Hepatocyte (in vitro differentiated cells): ENCODE results near the gene GDPD4. TPM values are rescaled to one million over a fixed set of nuclear protein-coding genes. Genes with fewer than 3 reads are reported as not detected.

Source experiments
- DNase-seq: peaks from one replicate; pipeline ENCODE4 v3.0.0-alpha.2; 2016; ENCODE audit warnings: low spot score
- H2AFZ ChIP-seq: fragments of 200-600 bp; sonication (generic); 2 replicates; pipeline ENCODE4 v1.6.0; 2016; ENCODE audit warnings: antibody characterized with exemption, mild to moderate bottlenecking
- H3K27ac ChIP-seq: fragments of 200-600 bp; sonication (generic); 2 replicates; pipeline ENCODE4 v1.5.1; 2016; ENCODE audit warnings: mild to moderate bottlenecking
- H3K27me3 ChIP-seq: fragments of 200-600 bp; sonication (generic); 2 replicates; pipeline ENCODE4 v1.6.1; 2016
- H3K36me3 ChIP-seq: fragments of 200-600 bp; sonication (generic); replicated peaks from 2 replicates; pipeline ENCODE4 v1.5.1; 2016; ENCODE audit warnings: low read depth; ENCODE audit not compliant: insufficient read depth
- H3K4me1 ChIP-seq: fragments of 200-600 bp; sonication (generic); 2 replicates; pipeline ENCODE4 v1.5.1; 2016; ENCODE audit warnings: mild to moderate bottlenecking, moderate library complexity; ENCODE audit not compliant: insufficient read depth
- H3K4me2 ChIP-seq: fragments of 200-600 bp; sonication (generic); 2 replicates; pipeline ENCODE4 v1.6.0; 2016
- H3K4me3 ChIP-seq: fragments of 200-600 bp; sonication (generic); 2 replicates; pipeline ENCODE4 v1.5.1; 2016; ENCODE audit warnings: mild to moderate bottlenecking
- H3K79me2 ChIP-seq: fragments of 200-600 bp; sonication (generic); 2 replicates; pipeline ENCODE4 v1.6.0; 2017; ENCODE audit warnings: mild to moderate bottlenecking
- H3K9me2 ChIP-seq: fragments of 200-600 bp; sonication (generic); replicated peaks from 2 replicates; pipeline ENCODE4 v1.6.0; 2017; ENCODE audit warnings: mild to moderate bottlenecking; ENCODE audit not compliant: insufficient read depth
- H3K9me3 ChIP-seq: fragments of 200-600 bp; sonication (generic); 2 replicates; pipeline ENCODE4 v1.5.1; 2016; ENCODE audit warnings: low read depth, mild to moderate bottlenecking
- H4K20me1 ChIP-seq: fragments of 200-600 bp; sonication (generic); 2 replicates; pipeline ENCODE4 v1.6.0; 2016; ENCODE audit warnings: mild to moderate bottlenecking; ENCODE audit not compliant: insufficient read depth, poor library complexity, severe bottlenecking
- CTCF ChIP-seq: fragments of 200-600 bp; sonication (generic); IDR thresholded peaks from 2 replicates; pipeline ENCODE4 v1.5.1; 2016; ENCODE audit warnings: antibody characterized with exemption, mild to moderate bottlenecking; ENCODE audit not compliant: poor library complexity
- EZH2 ChIP-seq: fragments of 200-600 bp; sonication (generic); IDR thresholded peaks from 2 replicates; pipeline ENCODE4 v1.6.1; 2016; ENCODE audit warnings: antibody characterized with exemption, mild to moderate bottlenecking, borderline replicate concordance
- EZH2phosphoT487 ChIP-seq: fragments of 200-600 bp; sonication (generic); IDR thresholded peaks from one replicate; pipeline ENCODE4 v1.6.1; 2018; ENCODE audit warnings: antibody characterized with exemption, mild to moderate bottlenecking, low read depth, moderate library complexity; ENCODE audit not compliant: unreplicated experiment, severe bottlenecking
- WGBS: methylation state at CpG from one replicate; pipeline ENCODE4 v1.1.6; 2016; ENCODE audit warnings: low lambda C conversion rate; ENCODE audit errors: missing lambda C conversion rate; 5-methylcytosine and 5-hydroxymethylcytosine counted together
- polyA plus RNA-seq: library from polyadenylated mRNA; unstranded; fragments of >200 nt; fragmentation: Nextera tagmentation; extraction: Ambion mirVana; gene quantifications from 2 replicates; pipeline ENCODE4 v1.2.1, GENCODE V29; 2016
- total RNA-seq: library from RNA; depleted of rRNA; stranded (reverse); fragments of >200 nt; gene quantifications from 2 replicates; pipeline ENCODE4 v1.2.3, GENCODE V29; 2014

Gene GDPD4
- total and polyA plus RNA-seq, 2 experiments from 2014 or later = 0.47 to 1.1 TPM

DNA sequence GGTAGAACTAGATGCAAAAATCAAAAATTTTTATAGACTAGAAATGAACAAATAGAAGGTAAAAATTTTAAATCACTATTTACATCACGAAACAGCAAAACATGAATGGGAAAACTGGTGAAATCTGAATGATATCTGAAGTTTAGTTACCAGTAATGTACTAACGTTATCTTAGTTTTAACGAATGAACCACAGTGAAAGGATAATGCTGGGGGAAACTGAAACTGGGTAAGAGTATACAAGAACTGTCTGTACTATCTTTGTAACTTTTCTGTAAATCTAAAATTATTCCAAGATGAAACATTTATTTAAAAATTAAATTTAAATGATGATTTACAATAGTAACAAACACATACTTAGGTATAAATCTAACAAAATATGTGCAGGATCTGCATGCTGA is 7.4 kb downstream of the GDPD4 start:
- no peak for DNase-seq
- H3K4me2 ChIP-seq = no peak overlapping the region
- no peak overlapping the region for H3K4me3 ChIP-seq
- H3K27ac ChIP-seq = no peak overlapping the region
- no peak overlapping the region for H2AFZ ChIP-seq
- no peaks in the 10 kb centered on the region for H3K4me1 ChIP-seq
- no peaks in the 10 kb centered on the region for H3K36me3 ChIP-seq
- 89% methylated on average over 3 of the region's 3 CpGs for WGBS
- H3K79me2 ChIP-seq = no peaks in the 10 kb centered on the region
- no peaks in the 10 kb centered on the region for H4K20me1 ChIP-seq
- no peaks in the 10 kb centered on the region for H3K9me2 ChIP-seq
- H3K9me3 ChIP-seq = no peaks in the 10 kb centered on the region
- no peaks in the 10 kb centered on the region for H3K27me3 ChIP-seq
- no peak for TF ChIP-seq CTCF
- no peak for TF ChIP-seq EZH2phosphoT487
- no peak for TF ChIP-seq EZH2

DNA sequence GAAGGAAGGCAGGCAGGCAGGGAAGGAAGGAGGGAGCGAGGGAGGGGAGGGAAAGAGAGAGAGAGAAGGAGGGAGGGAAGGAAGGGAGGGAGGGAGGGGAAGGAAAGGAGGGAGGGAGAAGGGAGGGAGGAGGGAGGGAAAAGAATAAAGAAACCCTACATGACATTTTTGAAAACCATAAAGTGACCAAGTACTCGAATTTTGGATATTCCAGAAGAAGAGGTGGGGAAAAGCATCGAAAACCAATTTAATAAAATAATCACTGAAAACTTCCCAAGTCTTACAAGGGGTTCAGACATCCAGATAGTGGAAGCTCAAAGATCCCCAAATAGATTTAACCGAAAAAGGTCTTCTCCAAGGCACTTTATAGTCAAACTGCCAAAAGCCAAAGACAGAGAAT is 11.7 kb downstream of the GDPD4 start:
- Histone ChIP-seq H3K79me2 (no peaks in the 10 kb centered on the region), H3K9me2 (no peaks in the 10 kb centered on the region), H3K27me3 (no peaks in the 10 kb centered on the region), H4K20me1 (no peaks in the 10 kb centered on the region), H2AFZ (no peak overlapping the region), H3K9me3 (no peaks in the 10 kb centered on the region), H3K4me3 (no peak overlapping the region), H3K27ac (no peak overlapping the region), H3K36me3 (no peaks in the 10 kb centered on the region), H3K4me1 (no peaks in the 10 kb centered on the region), H3K4me2 (no peak overlapping the region)
- TF ChIP-seq EZH2 (no peak), EZH2phosphoT487 (no peak), CTCF (no peak)
- 79% methylated on average over 4 of the region's 4 CpGs for WGBS
- DNase-seq = no peak

GRCh38 chr11:77287615-77288273 is 13.7 kb downstream of the GDPD4 start:
- no peaks in the 10 kb centered on the region for H4K20me1 ChIP-seq
- no peak overlapping the region for H2AFZ ChIP-seq
- no peak overlapping the region for H3K27ac ChIP-seq
- no peaks in the 10 kb centered on the region for H3K4me1 ChIP-seq
- no peaks in the 10 kb centered on the region for H3K79me2 ChIP-seq
- no peak overlapping the region for H3K4me3 ChIP-seq
- H3K4me2 ChIP-seq = no peak overlapping the region
- H3K36me3 ChIP-seq = no peaks in the 10 kb centered on the region
- TF ChIP-seq EZH2 = no peak
- no peak for TF ChIP-seq EZH2phosphoT487
- TF ChIP-seq CTCF = no peak
- H3K9me3 ChIP-seq = no peaks in the 10 kb centered on the region
- H3K9me2 ChIP-seq = no peaks in the 10 kb centered on the region
- 80% methylated on average over 5 of the region's 5 CpGs for WGBS
- H3K27me3 ChIP-seq = no peaks in the 10 kb centered on the region
- DNase-seq = no peak

GRCh38 chr11:77287136-77287535 is 14.3 kb downstream of the GDPD4 start:
- H3K9me3 ChIP-seq = no peaks in the 10 kb centered on the region
- no peak overlapping the region for H2AFZ ChIP-seq
- no peaks in the 10 kb centered on the region for H3K27me3 ChIP-seq
- no peaks in the 10 kb centered on the region for H3K36me3 ChIP-seq
- H4K20me1 ChIP-seq = no peaks in the 10 kb centered on the region
- no peak overlapping the region for H3K27ac ChIP-seq
- no peak for DNase-seq
- H3K4me2 ChIP-seq = no peak overlapping the region
- H3K9me2 ChIP-seq = no peaks in the 10 kb centered on the region
- H3K79me2 ChIP-seq = no peaks in the 10 kb centered on the region
- no peak overlapping the region for H3K4me3 ChIP-seq
- H3K4me1 ChIP-seq = no peaks in the 10 kb centered on the region
- TF ChIP-seq EZH2 (no peak), CTCF (no peak), EZH2phosphoT487 (no peak)
- 87% methylated on average over 3 of the region's 3 CpGs for WGBS
